HG02943 (cell line): ENCODE data around the gene DCHS1.
"Not testable (repeated sequence)": the region's sequence is repeated elsewhere in the genome, so short reads cannot be mapped to it uniquely, and the experiment has no call there.

Experiments
- ATAC-seq: cut with Tn5 transposase; IDR thresholded peaks from one replicate; pipeline ENCODE4 v1.9.1; 2021; ENCODE audit warnings: mild to moderate bottlenecking, low read depth, moderate library complexity; ENCODE audit not compliant: unreplicated experiment

DCHS1 gene, protein sequence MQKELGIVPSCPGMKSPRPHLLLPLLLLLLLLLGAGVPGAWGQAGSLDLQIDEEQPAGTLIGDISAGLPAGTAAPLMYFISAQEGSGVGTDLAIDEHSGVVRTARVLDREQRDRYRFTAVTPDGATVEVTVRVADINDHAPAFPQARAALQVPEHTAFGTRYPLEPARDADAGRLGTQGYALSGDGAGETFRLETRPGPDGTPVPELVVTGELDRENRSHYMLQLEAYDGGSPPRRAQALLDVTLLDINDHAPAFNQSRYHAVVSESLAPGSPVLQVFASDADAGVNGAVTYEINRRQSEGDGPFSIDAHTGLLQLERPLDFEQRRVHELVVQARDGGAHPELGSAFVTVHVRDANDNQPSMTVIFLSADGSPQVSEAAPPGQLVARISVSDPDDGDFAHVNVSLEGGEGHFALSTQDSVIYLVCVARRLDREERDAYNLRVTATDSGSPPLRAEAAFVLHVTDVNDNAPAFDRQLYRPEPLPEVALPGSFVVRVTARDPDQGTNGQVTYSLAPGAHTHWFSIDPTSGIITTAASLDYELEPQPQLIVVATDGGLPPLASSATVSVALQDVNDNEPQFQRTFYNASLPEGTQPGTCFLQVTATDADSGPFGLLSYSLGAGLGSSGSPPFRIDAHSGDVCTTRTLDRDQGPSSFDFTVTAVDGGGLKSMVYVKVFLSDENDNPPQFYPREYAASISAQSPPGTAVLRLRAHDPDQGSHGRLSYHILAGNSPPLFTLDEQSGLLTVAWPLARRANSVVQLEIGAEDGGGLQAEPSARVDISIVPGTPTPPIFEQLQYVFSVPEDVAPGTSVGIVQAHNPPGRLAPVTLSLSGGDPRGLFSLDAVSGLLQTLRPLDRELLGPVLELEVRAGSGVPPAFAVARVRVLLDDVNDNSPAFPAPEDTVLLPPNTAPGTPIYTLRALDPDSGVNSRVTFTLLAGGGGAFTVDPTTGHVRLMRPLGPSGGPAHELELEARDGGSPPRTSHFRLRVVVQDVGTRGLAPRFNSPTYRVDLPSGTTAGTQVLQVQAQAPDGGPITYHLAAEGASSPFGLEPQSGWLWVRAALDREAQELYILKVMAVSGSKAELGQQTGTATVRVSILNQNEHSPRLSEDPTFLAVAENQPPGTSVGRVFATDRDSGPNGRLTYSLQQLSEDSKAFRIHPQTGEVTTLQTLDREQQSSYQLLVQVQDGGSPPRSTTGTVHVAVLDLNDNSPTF (N-terminal part only)

DNA sequence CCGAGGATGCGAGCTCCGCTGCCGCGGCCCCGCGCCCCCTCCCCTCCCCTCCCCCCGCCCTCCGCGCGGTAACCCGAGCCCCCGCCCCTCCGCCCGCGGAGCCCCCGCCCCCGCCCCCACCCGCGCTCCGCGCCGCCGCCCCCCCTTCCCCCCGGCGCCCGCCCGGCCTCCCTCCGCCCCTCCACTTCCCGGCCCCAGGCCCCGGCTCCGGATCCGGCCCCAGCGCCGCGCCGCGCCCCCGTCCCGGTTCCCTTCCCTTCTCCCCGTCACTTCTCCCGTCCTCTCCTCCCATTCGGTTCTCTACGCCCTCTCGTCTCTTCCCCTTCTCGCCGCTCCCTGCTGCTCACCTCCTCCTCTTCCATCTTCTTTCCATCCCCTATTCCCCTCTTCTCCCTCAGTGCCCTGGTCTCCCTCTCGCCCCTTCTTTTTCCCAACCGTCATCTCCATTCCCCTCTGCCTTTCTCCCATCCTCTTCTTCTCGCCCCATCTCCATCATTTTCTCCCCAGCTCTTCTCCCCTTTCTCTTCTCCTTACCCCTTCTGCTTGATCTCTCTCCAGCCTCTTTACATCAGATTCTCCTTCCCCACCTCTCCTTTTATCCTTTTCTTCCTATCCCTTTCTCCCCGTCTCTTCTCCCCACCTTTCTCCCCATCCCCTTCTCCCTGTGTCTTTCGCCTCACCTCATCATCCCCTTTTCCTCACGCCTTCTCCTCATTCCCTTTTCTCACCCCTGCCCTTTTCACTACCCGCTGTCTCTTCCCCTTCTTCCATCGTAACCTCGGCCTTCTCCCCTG, at the start of gene DCHS1:
DCHS1 (minus strand) TSS at position 20 of the 794 bp plus-strand sequence. CDS start 14,196 bp downstream, outside the sequence.
- no peak for ATAC-seq

DNA sequence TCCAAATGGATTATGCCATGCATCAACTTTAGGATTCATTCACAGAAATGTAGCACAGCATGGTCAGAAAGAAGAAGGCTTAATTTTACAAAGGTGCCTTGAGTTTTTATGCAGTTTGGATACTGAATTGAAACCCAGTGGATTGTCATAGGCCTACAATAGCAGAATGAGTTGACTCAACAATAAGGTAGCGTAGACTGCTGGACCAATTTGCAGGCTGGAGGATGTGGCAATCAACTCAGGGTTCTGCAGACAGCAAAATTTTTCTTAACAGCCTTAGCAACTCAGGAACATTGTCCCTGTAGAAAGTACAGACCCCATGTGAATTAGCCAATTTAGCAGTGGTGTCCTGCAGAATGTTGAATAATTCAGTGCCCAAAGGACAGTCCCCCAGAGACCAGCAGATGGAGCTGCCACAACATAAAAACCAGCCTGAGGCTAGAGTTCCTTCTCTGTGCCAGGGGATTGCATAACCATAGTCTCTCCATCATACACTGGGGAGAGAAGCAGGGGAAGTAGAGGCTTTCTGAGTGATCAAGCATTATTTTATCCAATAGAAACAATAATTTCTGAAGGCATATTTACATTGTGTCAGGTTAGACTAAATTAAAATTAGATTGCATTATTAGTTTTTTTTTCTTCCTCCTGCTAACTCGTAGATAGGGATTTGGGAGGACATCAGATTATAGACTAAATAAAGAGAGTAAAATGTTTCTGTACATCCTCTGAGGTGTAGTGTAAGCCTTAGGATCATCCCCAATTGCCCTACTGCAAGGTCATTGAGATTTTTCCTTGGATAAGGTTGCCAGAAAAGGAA, 47.8 kb upstream of the DCHS1 start:
- ATAC-seq = no peak

DNA sequence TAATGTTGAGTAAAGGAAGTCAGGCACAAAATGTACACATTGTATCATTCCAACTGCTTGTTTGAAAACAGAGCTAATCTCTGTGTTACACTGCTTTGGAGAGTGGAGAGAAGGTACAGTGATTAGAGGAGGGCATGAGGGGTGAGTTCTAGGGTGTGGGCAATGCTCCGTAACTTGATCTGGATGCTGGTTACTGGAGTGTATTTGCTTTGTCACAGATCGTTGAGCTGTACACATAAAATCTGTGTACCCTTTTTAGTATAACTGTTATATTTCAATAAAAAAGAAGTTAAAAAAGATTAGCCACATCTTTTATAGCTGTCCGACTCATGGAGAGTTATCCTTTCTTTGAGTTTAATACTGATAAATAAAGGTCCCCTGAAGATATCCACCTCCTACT, 46.3 kb upstream of the DCHS1 start:
- ATAC-seq = not testable (repeated sequence)

DNA sequence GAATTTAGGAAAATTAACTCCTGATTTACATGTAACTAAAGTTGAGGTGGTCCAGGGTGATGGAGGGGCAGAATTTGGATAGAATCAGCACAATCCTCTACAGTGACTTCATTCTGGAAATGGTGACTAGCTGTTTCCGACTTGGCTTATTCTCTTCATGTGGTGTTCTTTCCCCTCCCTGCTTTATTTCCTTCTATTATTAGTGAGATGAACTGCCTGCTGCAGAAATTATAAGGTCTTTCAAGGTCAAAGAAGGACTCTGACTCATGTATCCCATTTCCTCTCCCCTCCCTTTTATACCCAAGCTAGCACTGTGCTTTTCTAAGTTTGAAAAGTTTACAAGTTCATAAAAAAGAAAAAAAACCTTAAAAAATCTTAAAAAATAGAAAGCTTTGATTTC, 39.8 kb upstream of the DCHS1 start:
- ATAC-seq = no peak

DNA sequence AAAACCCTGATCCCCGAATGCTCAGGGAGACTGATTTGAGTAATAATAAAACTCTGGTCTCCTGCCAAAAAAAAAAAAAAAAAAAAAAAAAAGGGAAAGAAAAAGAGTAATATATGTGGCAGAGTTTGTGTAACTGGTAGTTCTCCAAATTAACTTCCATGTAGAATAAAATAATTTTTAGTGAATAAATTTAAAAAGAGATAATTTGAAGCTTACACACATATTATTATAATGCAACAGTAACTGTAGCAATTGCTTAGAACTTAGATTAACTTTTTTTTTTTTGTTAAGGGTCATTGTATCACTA, 38.6 kb upstream of the DCHS1 start:
- ATAC-seq = no peak

DNA sequence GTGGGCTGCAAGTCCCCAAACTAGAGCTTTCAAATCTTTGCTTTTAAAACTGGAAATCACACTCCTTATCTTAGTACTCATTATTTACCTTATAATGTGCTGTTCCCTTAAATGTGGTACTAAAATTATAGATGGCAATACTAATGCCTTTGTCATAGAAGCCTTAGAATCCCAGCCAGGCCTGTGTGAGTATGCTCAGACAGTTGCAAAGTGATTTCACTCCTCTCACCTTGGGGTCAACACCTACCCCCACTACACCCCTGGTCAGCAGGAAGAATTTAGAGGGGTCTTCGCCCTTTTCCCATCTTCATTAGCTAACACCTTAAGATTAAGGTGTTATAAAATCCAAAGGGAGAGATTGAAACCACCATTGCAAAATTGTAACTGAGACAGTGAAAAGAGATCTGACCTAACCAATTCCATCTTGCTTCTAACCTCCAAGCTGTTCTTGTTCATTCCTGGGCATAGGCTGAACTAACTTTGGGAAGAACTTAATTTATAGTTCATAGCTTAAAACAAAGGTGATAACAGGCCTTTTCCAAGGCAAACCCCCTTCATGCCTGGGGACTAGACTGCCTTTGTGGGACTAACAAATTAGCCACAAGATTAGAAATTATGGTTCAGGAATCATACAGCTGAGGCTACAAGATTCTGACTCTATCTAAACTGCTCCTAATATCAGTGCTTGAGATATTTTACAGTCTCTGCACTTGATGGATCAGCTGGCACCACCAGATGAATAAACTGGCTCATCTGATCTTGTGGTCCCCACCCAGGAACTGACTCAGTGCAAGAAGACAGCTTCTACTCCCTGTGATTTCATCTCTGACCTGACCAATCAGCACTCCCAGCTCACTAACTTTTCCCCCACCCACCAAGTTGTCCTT, 38.0 kb upstream of the DCHS1 start:
- no peak for ATAC-seq

DNA sequence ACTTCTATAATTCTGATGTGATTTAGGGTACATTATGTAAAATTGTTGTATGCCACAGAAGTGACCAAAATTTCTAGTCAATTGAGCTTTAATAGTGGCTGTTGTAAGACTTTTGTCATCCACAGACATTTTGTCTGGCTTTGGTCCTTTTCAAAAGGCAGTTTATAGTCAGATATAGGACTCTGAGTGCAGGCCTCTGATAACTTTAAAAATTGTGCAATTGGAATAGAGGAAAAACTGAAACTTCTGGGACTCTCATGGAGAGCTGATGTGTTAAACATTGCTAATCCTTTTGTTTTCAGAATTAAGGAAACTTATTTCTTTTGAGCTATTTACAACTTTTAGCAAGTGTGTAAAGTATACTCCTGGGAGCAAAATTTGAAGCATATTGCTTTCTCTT, 36.5 kb upstream of the DCHS1 start:
- no peak for ATAC-seq

DNA sequence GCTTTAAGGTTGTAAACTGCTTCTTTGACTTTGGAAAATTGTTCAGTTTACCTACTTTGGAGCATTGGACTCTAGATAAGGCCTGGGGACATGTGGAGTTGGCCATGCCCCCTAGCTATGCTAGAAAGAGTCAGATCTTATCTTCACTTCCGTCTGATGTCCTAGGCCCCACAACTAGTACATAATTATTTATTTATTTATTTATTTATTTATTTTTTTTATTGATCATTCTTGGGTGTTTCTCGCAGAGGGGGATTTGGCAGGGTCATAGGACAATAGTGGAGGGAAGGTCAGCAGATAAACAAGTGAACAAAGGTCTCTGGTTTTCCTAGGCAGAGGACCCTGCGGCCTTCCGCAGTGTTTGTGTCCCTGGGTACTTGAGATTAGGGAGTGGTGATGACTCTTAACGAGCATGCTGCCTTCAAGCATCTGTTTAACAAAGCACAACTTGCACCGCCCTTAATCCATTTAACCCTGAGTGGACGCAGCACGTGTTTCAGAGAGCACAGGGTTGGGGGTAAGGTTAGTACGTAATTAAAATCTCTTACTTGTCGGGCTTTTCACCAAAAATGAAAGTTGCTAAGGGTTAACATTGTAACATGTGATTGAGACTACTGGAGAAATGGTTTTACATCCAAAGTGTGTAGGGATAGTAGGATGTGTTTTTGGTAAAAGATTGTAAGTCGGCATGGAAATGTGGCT, 35.0 kb upstream of the DCHS1 start:
- not testable (repeated sequence) for ATAC-seq

DNA sequence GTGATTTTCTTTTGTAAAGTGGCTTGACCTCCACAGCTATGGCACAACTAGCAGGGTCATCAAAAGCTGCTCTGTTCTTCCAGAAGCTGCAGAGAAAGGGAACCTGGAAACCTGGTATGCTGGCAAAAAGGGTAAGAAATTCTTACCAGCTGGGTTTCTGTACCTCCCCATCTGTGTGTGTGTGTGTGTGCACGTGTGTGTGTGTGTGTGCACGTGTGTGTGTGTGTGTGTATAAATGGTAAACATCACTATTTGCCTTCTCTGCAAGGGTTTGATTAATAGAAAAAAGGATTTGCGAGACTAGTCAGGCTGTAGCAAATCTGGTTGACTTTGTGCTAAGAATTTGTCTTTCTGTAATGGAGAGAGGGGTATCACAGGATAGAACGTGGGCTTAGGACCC, 32.3 kb upstream of the DCHS1 start:
- ATAC-seq = no peak

DNA sequence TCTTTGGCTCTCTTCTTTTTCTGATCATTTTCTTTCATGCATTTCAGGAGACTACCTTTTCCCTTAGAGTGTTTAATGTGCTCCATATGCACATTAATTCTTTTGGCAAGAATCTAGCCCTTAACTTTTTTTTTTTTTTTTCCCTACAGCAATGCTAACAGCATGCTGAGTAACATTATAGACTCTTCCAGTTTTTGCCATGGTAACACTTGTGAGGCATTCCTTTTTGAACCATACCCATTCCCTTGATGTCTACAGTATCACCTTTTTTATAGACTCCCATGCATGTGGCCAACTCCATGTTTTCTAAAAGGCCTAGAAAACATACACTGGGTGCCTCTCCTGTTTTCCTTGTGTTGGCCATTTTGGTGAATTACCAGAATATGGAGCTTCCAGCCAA, 30.4 kb upstream of the DCHS1 start:
- no peak for ATAC-seq

DNA sequence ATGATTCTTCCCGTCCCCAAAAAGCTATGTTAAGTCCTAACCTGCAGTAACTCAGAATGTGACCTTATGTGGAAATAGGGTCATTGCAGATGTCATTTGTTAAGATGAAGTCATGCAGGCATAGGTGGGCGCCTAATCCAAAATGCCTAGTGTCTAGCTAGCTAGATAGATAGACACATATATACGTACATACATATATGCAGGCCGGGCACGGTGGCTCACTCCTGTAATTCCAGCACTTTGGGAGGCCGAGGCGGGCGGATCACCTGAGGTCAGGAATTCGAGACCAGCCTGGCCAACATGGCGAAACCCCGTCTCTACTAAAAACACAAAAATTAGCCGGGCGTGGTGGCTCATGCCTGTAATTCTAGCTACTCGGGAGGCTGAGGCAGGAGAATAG, 28.5 kb upstream of the DCHS1 start:
- not testable (repeated sequence) for ATAC-seq

DNA sequence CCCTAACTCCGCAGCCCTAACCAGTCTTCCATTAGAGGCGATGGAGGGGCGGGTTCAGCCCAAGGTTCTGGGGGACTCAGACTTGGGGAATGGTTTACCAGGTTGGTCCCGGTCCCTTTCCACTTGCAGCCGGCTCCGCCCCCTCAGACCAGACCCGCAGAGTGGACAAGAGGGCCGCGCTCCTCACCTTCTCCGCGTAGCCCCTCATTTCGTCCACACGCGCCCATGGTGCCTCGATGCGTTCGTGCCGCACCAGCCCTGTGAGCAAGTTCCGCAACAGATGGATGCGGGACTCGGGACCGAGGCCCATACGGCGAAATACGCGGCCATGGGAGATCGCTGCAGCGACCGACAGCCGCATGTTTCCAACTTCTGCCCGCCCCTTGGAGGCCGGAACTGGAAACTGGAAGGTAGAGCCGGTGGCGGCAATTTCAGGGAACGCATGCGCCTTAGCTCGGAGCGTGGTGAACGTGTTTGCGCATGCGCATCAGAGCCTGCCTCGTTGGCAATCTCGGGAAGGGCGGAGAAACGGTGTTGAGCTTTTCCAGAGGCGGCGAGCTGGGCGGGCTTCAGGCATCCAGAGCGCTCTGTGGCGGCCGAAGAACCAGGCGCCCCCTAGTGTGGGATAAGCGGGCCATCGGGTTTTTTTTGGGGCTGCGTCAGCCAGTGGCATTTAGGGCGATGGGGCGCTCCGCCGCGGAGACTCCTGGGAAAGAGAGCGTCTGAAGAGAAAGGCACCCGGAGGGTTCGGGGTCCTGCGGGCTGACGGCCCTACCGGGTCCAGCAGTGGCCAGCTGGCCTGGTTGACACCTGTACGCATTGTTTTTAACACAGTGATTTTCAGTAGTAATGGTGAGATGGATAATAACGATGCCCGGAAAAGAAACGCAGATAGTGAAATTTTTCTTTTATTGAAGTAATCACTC, 27.6 kb upstream of the DCHS1 start, which contains the start of gene MRPL17:
MRPL17 (minus strand) TSS at position 405 of the 926 bp plus-strand sequence; CDS start at position 361, 44 bp downstream.
- peak; percentile 94 for ATAC-seq

DNA sequence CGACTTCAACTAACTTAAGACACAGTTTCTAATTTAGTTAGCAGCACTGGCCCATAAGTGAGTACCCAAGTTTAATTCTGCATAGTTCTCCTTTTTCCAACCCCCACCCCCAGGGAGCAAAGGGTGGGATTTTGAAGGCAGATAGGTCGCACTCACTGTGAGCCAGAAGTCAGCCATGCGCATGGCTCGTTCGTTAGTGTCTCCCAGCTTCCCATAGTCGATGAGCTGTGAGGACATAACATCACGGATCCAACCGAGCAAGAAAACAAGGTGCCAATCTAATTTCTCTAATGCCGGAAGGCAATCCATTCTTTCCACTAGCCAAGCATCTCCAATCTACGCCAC, 27.0 kb upstream of the DCHS1 start:
- ATAC-seq = peak; percentile 6

DNA sequence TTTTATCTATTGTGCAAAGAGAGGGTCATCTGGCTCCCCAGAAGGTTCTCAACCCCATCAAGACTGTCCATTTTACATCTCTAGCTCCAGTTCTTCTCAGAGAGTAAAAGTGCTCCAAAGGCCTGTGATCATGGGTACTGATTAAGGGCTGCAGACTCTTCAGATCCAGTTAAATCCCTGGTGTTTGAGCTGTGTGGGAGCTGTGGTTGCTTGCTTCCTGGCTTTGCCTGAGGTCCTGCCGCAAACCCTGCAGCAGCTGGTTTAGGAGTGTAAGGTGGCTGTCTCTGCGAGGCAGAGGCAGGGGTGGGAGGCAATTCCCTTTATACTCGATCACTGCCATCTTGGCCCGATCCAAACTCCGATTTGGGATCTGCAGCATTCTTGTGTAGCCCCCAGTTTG, 26.3 kb upstream of the DCHS1 start:
- no peak for ATAC-seq

DNA sequence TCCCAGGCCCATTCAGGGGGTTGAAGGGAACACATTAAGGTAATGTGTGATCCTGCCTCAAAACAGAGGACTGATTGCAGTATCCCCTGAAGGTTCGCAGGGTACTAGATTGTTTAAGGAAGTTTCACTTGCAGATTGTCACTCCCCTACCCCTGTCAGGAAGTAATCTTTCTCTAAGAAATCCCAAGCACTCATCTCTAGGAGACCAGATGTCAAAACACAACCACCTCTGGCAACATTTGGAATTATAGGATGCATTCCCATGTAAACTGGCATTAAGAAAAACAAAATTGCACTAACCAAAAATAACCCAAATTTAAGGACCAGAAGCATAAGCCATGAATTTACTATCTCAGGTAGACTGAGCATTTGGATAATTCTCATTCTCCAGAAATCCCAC, 25.9 kb upstream of the DCHS1 start:
- no peak for ATAC-seq

DNA sequence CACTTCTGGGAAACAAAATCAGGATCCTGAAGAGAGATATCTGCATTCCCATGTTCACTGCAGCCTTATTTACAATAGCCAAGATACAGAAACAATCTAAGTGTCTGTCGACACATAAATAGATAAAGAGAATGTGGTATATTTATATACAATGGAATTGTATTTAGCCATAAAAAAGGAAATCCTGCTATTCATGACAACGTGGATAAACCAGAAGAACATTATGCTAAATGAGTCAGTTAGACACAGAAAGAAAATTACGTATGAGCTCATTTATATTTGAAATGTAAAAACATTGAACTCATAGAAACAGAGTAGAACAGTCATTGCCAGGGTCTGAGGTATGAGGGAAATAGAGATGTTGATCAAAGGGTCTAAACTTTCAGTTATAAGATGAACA, 21.4 kb upstream of the DCHS1 start:
- ATAC-seq = no peak

DNA sequence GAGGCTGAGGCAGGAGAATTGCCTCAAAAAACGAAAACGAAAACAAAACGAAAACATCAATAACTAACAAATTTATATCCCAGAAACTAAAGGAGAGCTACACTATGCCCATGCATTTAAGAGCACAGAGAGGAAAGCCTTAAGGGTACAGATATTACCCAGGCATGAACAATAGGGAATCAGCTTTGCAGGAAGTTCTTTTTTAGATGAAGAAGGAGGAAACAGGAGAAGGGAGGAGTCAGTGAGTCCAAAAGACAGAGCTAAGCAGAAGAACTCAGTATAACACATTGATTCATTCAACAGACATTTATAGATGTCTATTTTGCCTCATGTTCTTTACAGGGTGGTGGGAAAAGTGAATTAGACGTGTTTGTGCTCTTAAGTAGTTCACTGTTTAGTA, 19.3 kb upstream of the DCHS1 start:
- ATAC-seq = no peak
